SKM-1 (cell line): Measurements from ENCODE around the gene FLVCR2.

Experiments
- DNase-seq: peaks from one replicate; lab custom pipeline; 2025; ENCODE audit not compliant: unreplicated experiment; lab: John Stamatoyannopoulos, UW

The FLVCR2 gene

GRCh38 chr14:75554482-75554881 lies 23.9 kb upstream of the FLVCR2 start:
- DNase-seq, result no peak

GRCh38 chr14:75558440-75558839 lies 20.0 kb upstream of the FLVCR2 start:
- DNase-seq, result no peak

GRCh38 chr14:75559045-75559444 lies 19.4 kb upstream of the FLVCR2 start:
- no peak for DNase-seq

- DNase-seq, result peak; percentile 22
Observed at GRCh38 chr14:75559451-75560222, 18.8 kb upstream of the FLVCR2 start.

- peak; percentile 4 for DNase-seq
Observed at GRCh38 chr14:75561013-75561432, 17.4 kb upstream of the FLVCR2 start.

- DNase-seq, result no peak
Observed at GRCh38 chr14:75562089-75562488, 16.3 kb upstream of the FLVCR2 start.

- DNase-seq, result no peak
Observed at GRCh38 chr14:75562489-75562888, 15.9 kb upstream of the FLVCR2 start.

- DNase-seq, result no peak
Observed at GRCh38 chr14:75563931-75564330, 14.5 kb upstream of the FLVCR2 start.

- no peak for DNase-seq
Observed at GRCh38 chr14:75565056-75565455, 13.4 kb upstream of the FLVCR2 start.

- no peak for DNase-seq
Observed at GRCh38 chr14:75566321-75566720, 12.1 kb upstream of the FLVCR2 start.

GRCh38 chr14:75566752-75567151 lies 11.7 kb upstream of the FLVCR2 start:
- no peak for DNase-seq

- no peak for DNase-seq
Observed at GRCh38 chr14:75568140-75568539, 10.3 kb upstream of the FLVCR2 start.

- no peak for DNase-seq
Observed at GRCh38 chr14:75568791-75569190, 9.6 kb upstream of the FLVCR2 start.

- DNase-seq, result no peak
Observed at GRCh38 chr14:75570797-75571196, 7.6 kb upstream of the FLVCR2 start.

GRCh38 chr14:75572104-75572503 lies 6.3 kb upstream of the FLVCR2 start:
- DNase-seq, result no peak

GRCh38 chr14:75577090-75577489 lies 1.3 kb upstream of the FLVCR2 start:
- no peak for DNase-seq

GRCh38 chr14:75577729-75578101 lies 705 bp upstream of the FLVCR2 start:
- peak; percentile 8 for DNase-seq

- DNase-seq, result no peak
Observed at GRCh38 chr14:75578786-75579337, 442 bp downstream of the FLVCR2 start.

- no peak for DNase-seq
Observed at GRCh38 chr14:75579338-75579864, 981 bp downstream of the FLVCR2 start.

GRCh38 chr14:75579882-75580281 lies 1.5 kb downstream of the FLVCR2 start:
- no peak for DNase-seq

GRCh38 chr14:75587388-75587787 lies 9.0 kb downstream of the FLVCR2 start:
- DNase-seq, result no peak

GRCh38 chr14:75589931-75590330 lies 11.5 kb downstream of the FLVCR2 start:
- DNase-seq, result no peak
